ENCODE data around the gene CAPN15.

Gene CAPN15

DNA sequence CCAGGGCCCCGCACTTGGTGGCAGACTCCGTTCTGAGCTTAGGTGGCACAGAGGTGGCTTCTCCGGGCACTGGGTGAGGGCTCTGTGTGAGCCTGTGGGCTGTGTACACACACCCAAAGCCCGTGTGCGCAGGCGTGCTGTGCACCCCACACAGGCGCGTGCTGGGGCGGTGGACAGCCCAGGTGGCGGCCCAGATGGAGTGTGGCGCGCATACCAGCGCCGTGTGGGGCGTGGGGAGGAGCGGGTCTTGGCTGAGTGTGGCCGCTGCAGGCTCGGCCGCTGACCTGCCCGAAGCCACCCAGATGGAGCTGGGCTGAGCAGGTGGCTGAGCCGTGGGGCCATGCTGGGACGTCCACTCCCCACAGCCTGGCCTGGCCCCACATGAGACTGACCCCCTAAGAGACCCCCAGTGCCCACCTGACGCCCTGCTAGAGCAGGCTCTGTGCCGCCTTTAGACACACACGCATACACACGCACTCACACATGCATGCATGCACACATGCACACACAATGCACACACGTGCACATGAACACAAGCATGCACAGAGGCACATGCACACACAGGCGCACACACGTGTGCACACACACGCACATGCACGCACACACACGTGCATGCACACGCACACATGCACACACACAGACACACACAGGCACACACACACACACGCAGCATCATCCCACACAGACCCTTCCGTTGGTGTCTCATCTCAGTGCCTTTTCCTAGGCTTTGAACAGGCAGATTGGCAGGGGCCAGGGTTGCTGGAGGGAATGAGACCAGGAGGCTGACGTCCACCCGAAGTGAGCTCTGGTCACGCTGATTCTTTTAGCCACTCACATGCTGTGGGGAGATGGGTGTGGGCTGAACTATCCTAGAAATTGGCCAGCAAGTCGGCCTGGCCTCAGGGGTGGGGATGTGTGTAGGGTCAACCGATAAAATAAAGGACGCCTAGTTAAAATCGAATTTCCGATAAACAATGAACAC lies 34.7 kb downstream of the CAPN15 start:
- no peak for DNase-seq (ENCODE audit: low read depth)

DNA sequence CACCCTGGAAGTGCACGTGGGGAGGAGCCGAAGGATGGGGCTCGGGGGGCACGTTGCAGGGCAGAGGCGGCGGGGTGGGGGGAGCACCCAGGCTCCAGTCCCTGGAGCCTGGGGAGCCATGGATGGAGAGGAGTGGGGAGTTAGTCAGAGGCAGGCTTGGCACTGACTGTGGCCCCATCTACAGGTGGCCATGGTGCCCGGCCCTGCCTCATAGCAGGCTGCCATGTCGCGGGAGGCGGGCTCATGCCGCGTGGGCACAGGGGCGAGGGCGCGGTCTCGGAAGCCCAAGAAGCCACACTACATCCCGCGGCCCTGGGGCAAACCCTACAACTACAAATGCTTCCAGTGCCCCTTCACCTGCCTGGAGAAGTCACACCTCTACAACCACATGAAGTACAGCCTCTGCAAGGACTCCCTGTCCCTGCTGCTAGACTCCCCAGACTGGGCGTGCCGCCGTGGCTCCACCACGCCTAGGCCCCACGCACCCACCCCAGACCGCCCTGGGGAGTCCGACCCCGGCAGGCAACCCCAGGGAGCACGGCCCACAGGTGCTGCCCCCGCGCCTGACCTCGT lies 35.6 kb downstream of the CAPN15 start:
- DNase-seq (ENCODE audit: low read depth): no peak

DNA sequence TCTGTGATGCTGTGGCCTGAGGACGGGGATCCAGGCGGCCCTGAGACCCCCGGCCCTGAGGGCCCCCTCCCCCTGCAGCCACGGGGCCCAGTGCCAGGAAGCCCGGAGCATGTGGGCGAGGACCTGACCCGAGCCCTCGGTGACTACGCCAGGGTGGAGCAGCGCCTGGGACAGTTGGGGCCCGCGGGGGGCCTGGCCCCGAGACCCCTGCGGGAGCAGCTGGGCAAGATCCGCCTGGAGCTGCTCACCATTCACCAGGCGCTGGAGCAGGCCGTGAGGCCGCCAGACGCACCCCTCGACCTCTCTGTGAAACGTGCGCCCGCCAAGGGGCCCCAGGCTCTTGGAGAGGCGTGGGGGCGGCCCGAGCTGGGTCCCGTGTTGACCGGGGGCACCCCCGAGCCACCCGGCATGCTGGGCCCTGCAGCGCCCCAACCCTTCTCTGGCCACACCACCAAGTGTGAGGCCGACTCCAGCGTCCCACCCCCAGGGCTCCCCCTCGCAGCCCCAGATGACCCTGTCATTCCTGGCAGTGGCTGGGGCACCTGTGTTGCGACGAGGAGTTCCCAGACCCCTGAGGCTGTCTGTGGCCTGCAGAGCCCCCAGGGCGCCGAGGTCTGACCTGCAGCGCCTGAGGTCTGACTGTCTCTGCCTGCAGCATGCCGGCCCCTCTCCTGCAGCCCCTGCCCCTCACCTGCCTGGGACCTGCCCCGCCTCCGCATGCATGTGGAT lies 37.3 kb downstream of the CAPN15 start:
- DNase-seq (ENCODE audit: low read depth): no peak

DNA sequence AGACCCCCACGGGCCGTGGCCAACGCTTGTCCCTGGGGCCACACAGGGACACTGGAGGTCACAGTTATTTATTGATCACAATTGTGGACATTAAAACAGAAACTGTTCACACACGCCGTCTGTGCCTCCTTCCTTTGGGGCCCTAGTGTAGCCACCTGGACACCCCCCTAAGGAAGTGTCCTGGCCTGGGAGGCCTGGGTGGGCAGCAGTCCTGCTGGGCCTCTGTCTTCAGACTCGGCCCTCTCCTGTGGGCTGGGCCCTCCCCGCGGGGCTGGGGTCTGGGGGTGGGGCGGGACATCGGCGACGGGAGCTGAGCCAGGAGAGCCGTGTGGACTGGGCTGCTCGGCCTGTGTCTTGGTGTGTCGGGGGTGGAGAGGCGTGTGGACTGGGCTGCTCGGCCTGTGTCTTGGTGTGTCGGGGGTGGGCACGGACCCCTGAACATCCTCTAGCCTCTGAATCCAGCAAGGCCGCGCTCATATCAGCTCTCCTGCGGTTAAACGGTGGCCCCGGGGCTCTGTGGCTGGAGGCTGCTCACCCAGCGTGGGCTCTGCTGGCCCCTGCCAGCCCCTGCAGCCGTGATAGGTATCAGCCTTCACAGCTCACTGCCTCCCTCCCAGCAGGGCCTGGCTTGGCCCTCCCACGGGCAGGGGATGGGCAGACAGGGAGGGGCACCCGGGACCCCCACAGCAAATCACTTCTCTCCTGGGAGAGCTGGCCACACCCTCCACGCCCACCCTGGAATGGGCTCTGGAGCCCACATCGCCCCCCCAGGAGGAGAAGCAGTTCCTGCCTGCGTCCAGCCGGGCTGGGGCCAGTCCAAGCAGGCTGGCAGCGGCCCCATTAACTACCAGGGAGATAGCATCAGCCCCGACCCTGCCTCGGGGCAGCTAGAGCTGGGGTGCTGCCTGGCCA lies 38.2 kb downstream of the CAPN15 start:
- DNase-seq (ENCODE audit: low read depth): no peak

DNA sequence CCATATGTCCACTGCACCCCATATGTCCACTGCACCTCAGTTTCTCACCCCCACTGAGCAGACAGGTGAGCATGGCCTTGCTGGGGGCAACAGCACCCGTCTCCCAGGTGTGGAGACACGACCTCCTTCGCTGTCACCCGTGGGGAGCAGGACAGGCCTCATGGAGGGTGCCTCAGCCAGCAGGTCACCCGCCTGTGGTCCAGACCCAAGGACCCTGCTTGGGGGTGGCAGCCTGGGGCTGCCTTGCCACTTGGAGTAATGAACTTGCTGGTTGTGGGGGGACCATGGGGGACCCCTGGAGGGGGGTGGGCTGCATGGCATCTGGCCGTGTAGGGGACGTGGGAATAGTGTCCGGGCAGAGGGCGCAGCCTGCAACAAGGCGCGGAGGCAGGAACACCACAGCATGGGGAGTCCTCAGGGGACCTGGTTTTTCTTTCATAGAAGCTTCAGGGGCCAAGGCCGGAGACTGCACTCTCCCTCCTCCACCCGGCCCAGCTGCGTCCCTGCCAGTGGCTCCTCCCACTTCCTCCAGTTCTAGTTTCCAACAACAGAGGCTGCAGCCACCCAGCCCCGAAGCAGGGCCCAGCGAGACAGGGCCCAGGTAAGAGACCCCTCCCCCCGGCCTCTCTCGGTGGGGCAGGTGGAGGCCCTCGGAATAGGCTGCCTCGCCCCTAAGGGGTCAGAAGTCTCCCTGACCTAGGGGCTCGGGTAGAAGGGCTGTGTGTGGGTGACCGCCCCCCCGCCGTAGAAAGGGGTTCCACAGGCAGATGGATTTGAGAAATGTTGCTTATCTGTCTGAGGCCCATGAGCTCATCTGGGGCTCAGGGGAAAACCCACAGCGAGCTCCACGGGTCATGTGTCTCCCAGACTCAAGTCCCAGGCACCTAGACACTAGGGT lies 39.2 kb downstream of the CAPN15 start, which contains the start of gene NHLRC4:
Gene NHLRC4 (plus strand): TSS at position 531 of the 898 bp plus-strand sequence. CDS start 1,043 bp downstream, outside the sequence.
- DNase-seq (ENCODE audit: low read depth): no peak

DNA sequence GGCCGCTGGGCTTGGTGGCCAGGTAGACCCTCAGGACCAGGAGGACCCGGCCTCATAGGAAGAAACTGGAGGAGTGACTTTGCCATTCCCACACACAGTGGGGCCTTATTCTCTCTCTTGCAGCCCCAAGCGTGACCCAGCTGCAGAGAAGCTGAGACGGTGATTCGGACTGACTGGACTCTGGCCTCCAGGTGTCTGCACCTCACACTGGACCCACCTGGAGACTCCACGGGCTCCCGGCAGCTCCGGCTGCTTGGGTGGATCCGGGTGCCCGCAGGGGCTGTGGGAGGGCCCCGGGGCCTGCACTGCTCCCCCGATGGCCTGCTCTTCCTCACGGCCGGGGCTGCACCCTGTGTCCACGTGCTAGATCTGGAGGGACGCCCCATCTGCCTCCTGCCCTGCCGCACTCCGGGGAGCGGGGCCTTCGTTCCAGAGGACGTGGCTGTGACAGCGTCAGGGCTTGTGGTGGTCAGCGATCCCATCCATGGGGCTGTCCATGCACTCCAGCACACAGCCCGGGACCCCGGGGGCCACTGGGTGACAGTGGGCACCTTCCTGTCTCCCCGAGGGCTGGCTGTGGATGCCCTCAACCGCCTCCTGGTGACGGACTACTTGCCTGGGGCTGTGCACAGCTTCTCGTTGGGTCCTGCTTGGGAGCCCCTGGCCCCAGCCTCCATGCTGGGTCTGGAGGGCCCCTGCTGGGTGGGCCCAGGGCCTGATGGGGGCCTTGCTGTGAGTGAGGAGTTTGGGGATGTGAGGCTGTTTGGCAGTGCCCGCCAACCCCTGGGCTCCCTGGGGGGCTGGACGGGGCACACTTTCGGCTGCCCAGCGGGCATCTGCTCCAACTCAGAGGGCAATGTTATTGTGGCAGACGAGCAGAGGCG lies 40.1 kb downstream of the CAPN15 start:
- DNase-seq (ENCODE audit: low read depth): no peak

DNA sequence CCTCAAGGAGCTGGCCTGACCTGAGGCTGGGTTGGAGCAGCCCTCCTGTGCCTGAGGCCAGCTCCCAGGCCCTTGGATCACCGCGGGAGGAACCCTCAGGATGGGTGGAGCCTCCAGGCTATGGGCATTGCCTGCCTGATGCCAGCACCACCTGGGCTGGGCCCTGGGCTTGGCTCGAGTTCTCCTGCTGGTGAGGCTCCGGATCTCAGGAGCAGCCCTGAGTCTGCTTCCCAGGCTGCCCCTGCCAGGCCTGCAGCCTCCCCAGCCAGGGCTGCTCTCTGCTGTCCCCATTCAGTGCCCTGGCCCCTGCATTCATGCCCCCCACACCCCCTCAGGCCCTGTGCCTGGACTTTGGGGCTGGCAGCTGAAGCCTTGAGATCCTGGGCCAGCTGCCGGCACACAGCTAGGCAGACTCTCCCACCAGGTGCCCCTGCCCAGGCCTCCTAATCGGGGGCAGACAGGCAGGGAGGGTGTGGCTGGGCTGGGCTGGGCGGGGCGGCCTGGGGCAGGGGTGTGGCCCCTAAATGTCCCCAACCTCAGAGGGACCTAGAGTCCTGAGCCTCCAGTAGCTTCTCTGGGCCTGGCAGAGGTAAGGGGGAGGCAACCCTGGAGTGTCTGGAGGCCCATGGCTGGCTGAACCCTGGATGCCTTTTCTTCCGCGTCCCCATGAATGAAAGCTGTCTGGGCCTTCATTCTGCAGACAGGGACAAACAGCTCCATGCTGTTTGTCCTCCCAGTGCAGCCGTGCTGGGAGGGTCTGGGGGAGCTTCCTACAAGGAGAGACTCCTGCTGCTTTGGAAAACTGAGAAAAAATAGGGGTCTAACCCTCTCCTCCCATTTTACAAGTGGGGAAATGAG lies 41.1 kb downstream of the CAPN15 start:
- no peak for DNase-seq (ENCODE audit: low read depth)

DNA sequence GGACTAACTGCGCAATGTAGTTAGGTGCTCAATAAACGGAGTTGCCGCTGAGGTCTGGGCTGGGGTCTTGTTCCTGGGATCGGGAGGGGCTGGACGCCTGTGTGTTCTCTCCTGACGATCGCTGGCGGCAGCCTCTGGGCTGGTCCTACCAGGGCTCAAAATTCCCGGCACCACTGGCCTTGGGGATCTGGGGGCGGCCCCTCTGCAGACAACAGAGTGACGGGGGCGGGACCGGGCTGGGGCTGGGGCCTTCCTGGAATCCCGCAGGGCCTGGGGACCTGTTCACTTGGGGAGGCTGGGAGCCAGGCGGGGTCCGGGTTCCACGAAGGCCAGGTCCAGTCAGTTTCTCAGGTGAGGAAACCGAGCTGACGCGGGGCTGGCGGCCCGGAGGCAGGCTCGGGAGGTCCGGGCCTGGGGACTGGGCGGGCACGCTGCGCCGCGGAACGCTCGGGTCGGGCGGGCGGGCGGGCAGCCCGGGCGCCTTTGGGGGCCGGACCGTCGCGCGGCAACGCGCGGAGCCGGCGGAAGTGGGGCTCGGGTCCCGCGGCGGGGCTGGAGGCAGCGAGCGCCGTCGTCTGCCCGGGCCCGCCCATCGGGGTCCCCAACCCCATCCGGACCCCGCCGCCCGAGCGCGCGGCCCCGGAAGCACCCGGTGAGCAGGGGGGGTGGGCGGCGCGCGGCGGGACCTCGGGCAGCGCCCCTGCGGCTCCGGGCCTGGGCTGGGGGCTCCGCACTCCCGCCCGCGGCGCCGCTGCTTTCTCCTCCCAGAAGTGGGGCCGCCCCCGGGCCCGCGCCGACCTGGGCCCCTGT lies 42.1 kb downstream of the CAPN15 start, which contains the start of gene PIGQ:
Gene PIGQ (plus strand): TSS at position 524 of the 810 bp plus-strand sequence. CDS start 4,107 bp downstream, outside the sequence.
- peak; percentile 50 for DNase-seq (ENCODE audit: low read depth)

DNA sequence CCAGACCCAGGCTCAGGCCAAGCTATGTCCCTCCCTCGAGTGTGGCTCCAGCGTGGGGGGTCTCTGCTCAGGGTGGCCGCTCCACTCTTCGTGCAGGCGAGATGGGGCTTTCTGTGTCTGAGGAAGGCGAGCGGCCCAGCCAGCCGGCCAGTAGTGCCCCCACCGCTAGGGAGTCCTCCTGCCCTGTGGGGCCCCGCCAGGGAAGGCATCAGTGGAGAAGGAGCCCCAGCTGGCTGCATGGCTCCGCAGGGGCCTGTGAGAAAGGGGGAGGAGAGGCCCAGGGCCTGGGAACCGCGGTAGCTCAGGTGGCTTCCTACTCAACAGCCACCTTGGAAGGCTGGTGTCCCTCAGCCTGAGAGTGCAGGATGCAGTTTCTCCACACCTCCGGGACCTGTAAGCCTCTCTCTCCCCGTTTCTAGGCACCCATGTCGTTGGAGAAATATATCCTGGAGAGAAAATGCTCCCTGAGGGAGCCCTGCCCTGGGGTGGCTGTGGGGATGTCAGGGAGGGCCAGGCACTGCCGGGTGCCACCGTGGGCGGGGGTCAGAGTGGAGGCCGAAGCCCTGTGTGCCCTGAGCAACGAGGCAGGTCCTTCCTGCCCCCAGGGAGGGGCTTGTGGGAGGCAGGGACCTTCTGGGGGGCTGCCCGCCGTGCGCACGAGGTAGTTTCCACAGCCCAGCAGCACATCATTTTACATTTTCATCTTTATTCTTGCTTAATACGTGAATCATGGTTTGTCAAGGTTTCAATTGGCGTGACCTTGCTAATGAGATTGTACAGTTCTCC lies 45.5 kb downstream of the CAPN15 start:
- DNase-seq (ENCODE audit: low read depth): no peak

DNA sequence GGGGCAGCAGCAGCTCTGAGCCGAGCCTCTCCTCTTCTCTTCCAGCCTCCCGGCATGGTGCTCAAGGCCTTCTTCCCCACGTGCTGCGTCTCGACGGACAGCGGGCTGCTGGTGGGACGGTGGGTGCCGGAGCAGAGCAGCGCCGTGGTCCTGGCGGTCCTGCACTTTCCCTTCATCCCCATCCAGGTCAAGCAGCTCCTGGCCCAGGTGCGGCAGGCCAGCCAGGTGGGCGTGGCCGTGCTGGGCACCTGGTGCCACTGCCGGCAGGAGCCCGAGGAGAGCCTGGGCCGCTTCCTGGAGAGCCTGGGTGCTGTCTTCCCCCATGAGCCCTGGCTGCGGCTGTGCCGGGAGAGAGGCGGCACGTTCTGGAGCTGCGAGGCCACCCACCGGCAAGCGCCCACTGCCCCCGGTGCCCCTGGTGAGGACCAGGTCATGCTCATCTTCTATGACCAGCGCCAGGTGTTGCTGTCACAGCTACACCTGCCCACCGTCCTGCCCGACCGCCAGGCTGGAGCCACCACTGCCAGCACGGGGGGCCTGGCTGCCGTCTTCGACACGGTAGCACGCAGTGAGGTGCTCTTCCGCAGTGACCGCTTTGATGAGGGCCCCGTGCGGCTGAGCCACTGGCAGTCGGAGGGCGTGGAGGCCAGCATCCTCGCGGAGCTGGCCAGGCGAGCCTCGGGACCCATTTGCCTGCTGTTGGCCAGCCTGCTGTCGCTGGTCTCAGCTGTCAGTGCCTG lies 46.7 kb downstream of the CAPN15 start:
- no peak for DNase-seq (ENCODE audit: low read depth)

DNA sequence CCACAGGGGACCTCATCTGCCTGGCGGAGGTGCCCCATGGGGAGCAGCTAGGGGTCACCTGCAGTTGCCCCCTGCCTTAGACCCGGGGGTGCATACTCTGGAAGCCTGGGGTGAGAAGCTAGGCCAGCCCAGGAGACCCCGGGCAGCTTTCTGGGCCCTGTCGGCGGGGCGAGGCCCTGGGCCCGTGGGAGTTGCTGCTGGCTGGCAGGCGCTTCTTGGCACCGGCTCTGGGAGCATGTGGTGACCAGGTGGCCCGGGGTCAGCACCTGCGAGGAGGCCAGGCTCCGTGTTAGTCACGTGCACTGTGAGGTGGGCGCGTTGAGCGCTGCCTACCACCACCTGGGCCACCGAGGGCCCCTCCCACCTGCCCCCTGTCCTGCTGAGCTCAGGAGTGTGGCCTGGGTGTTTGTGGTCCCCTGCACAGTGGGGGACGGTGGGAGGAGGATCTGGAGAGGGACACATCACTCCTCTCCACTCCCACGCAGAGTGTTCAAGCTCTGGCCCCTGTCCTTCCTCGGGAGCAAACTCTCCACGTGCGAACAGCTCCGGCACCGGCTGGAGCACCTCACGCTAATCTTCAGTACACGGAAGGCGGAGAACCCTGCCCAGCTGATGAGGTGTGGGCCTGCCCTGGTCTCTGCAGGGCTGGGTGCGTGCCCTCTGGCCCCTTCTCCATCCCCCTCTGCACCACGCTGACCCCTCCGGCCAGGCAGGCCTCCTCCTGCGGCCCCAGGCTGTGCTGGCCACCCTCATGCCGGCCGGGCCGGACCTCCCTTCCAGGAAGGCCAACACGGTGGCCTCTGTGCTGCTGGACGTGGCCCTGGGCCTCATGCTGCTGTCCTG lies 48.1 kb downstream of the CAPN15 start:
- no peak for DNase-seq (ENCODE audit: low read depth)

DNA sequence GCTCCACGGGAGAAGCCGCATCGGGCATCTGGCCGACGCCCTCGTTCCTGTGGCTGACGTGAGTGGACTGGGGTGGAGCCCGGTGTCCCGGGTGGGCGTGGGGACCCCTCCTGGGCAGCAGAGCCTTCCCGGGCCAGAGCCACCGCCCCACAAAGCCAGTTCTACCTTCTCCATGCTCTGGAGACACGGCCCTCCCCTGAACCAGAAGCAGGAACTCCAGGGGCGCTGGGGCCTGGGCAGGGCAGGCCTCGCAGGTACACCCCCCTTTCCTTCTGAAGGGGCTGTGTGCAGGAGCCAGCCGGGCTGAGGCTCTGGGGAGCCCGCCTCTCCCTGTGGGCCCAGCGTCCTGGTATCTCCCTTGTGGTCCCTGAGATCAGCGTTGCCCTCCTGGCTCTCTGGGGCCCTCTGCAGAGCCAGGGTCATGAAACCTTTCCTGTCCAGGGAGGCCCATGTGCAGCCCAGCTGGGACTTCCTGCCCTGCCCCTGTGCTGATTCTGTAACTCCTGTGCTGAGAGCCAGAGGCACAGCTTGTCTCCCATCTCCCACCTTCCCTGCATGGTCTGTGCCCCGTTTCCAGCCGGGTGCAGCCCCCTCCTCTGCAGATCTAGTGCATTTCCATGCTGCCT lies 48.8 kb downstream of the CAPN15 start:
- no peak for DNase-seq (ENCODE audit: low read depth)

DNA sequence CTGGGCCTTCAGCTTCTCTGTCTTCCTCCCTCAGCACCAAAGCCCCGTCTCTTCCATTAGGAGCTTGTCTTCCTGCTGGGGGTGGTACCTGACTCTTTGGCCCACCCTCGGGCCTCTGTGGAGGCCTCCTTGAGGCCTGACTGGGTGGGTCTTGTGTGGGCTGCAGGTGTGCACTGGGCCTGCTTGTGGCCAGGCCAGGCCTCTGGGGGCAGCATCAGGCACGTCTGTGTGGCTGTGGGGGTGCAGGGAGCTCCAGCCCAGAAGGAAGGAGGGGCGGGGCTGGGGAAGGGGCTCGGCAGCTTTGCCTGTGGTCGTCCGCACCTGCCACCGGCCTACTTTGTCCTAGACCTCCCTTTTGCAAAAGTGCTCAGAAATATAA lies 49.3 kb downstream of the CAPN15 start:
- DNase-seq (ENCODE audit: low read depth): no peak

DNA sequence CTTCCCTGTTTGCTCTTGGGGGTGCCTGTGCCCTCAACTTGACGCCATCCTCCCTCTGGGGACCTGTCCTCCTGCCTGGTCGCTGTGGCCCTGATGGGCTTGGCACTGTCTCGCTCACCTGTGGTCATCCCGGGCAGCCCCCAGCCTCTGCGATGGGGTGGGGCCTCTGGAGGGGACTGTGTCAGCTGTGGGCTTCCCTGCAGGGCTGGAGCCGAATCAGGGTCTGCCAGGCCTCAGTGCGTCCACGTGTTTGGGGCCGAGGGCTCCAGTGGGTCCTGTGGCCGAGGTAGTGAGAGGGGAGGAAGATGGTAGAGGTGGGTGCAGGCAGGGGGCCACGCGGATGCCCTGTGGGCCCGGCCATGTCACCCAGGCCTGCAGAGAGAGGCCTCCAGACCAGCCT lies 50.3 kb downstream of the CAPN15 start:
- no peak for DNase-seq (ENCODE audit: low read depth)

Data from stimulated activated CD8-positive, alpha-beta memory T cell treated with anti-CD3 and anti-CD28 coated beads, Interleukin-12 subunit alpha, Interleukin-12 subunit beta, amount 100 ng/mL, for 4 hours (primary cell).